ENCODE measurements around the gene MPO. TPM values are rescaled to one million over a fixed set of nuclear protein-coding genes. Genes with fewer than 3 reads are reported as not detected.

Gene MPO
- total and polyA plus RNA-seq, 10 of the 15 experiments (the other 5 are each of a cell fraction or from before 2014, with no cell fraction given), result 0.06 to 0.49 (median 0.14) TPM

- TF ChIP-seq MEF2B (IDR thresholded peaks at IDR 0.05; ENCODE audit: partially characterized antibody, poor library complexity, severe bottlenecking) (no peak), BMI1 (IDR thresholded peaks at IDR 0.05; ENCODE audit: borderline replicate concordance) (no peak), STAT3 (IDR thresholded peaks at IDR 0.05; ENCODE audit: low read depth, low read length) (no peak), PAX8 (IDR thresholded peaks at IDR 0.05) (no peak), BHLHE40 (IDR thresholded peaks at IDR 0.05; ENCODE audit: borderline replicate concordance in 1 of 2, low read depth in 2 of 2, low read length in 1 of 2) (no peak), IKZF2 (IDR thresholded peaks at IDR 0.05) (no peak), CHD4 (IDR thresholded peaks at IDR 0.05) (no peak), IRF5 (IDR thresholded peaks at IDR 0.05; ENCODE audit: borderline replicate concordance) (no peak), TBL1XR1 (IDR thresholded peaks at IDR 0.05; ENCODE audit: low read depth, low read length) (no peak), BCLAF1 (IDR thresholded peaks at IDR 0.05) (no peak), BACH1 (IDR thresholded peaks at IDR 0.05; ENCODE audit: borderline replicate concordance) (no peak)
These were observed 30.7 kb upstream of the MPO start (continued) for GRCh38 chr17:58311429-58311894.

Data from GM12878 (cell line).